PC-3 (cell line): ENCODE results near the gene BCLAF3. TPM values are rescaled to one million over a fixed set of nuclear protein-coding genes. Genes with fewer than 3 reads are reported as not detected.

Experiments used
- ATAC-seq: fragments of 200-7000 bp; cut with Tn5 transposase; 2 replicates; pipeline ENCODE4 v1.9.1; 2020; ENCODE audit warnings: mild to moderate bottlenecking, moderate library complexity
- BruUV-seq: library from RNA; stranded (reverse); fragments of 400-500 nt; replicated peaks from 2 replicates; lab custom pipeline; 2021; lab: Mats Ljungman, UMichigan
- CTCF ChIA-PET: fragments of 300-600 bp; sonication (Branson Sonifier 250); formaldehyde crosslinking; loops from one replicate; lab custom pipeline; 2022; ENCODE audit warnings: antibody characterized with exemption; lab: Charles Lee
- POLR2A ChIA-PET: fragments of 300-600 bp; sonication (Branson Sonifier 250); formaldehyde crosslinking; loops from one replicate; lab custom pipeline; 2022; ENCODE audit warnings: antibody characterized with exemption; ENCODE audit not compliant: unreplicated experiment; lab: Charles Lee
- DNase-seq: peaks from one replicate; pipeline ENCODE4 v3.0.0-alpha.2; 2015
- H2AFZ ChIP-seq: fragments of 300-600 bp; sonication (generic); 2 replicates; pipeline ENCODE4 v1.6.0; 2016; ENCODE audit warnings: antibody characterized with exemption, low read length
- H3F3A ChIP-seq: fragments of 300-600 bp; sonication (generic); one replicate; pipeline ENCODE4 v1.6.0; 2017; ENCODE audit warnings: antibody characterized with exemption, low read length, control low read depth, mild to moderate bottlenecking; ENCODE audit not compliant: unreplicated experiment
- H3K27ac ChIP-seq: fragments of 300-600 bp; sonication (generic); 2 replicates; pipeline ENCODE4 v1.5.1; 2016; ENCODE audit warnings: mild to moderate bottlenecking, low read length
- H3K27me3 ChIP-seq: fragments of 300-600 bp; sonication (generic); 2 replicates; pipeline ENCODE4 v1.6.1; 2016; ENCODE audit warnings: low read length, mixed read lengths
- H3K36me3 ChIP-seq: fragments of 300-600 bp; sonication (generic); 2 replicates; pipeline ENCODE4 v1.6.1; 2016; ENCODE audit warnings: low read depth, mixed run types, low read length, mixed read lengths
- H3K4me1 ChIP-seq: fragments of 300-600 bp; sonication (generic); 2 replicates; pipeline ENCODE4 v1.5.1; 2016; ENCODE audit warnings: low read length; ENCODE audit not compliant: insufficient read depth
- H3K4me2 ChIP-seq: fragments of 300-600 bp; sonication (generic); 2 replicates; pipeline ENCODE4 v1.6.0; 2016; ENCODE audit warnings: low read length
- H3K4me3 ChIP-seq: fragments of 300-600 bp; sonication (generic); 2 replicates; pipeline ENCODE4 v1.5.1; 2016; ENCODE audit warnings: mild to moderate bottlenecking, low read length, mixed read lengths
- H3K79me2 ChIP-seq: fragments of 300-600 bp; sonication (generic); 2 replicates; pipeline ENCODE4 v1.6.1; 2017; ENCODE audit warnings: low read length, mixed read lengths
- H3K9ac ChIP-seq: fragments of 300-600 bp; sonication (generic); 2 replicates; pipeline ENCODE4 v1.6.0; 2016; ENCODE audit warnings: mild to moderate bottlenecking, low read length
- H3K9me2 ChIP-seq: fragments of 300-600 bp; sonication (generic); replicated peaks from 2 replicates; pipeline ENCODE4 v1.6.1; 2016; ENCODE audit warnings: mixed run types, low read length, mixed read lengths
- H3K9me3 ChIP-seq: fragments of 300-600 bp; sonication (generic); 2 replicates; pipeline ENCODE4 v1.6.1; 2016; ENCODE audit warnings: low read length, mixed read lengths
- H4K20me1 ChIP-seq: fragments of 300-600 bp; sonication (generic); 2 replicates; pipeline ENCODE4 v1.6.1; 2016; ENCODE audit warnings: low read length, mixed read lengths
- EZH2 ChIP-seq: fragments of 300-600 bp; sonication (generic); IDR thresholded peaks from one replicate; pipeline ENCODE4 v1.6.1; 2017; ENCODE audit warnings: antibody characterized with exemption, mild to moderate bottlenecking, low read length; ENCODE audit not compliant: unreplicated experiment
- EZH2phosphoT487 ChIP-seq: fragments of 300-600 bp; sonication (generic); IDR thresholded peaks from 2 replicates; pipeline ENCODE4 v1.6.1; 2018; ENCODE audit warnings: mild to moderate bottlenecking, antibody characterized with exemption, low read length, borderline replicate concordance
- intact Hi-C: fragments of 100-400 bp; cut with micrococcal nuclease; formaldehyde crosslinking; loops from 2 replicates; pipeline ENCODE4 v1.9.0; 2023
- total RNA-seq: library from RNA; depleted of rRNA; stranded (reverse); fragments of >200 nt; gene quantifications from 2 replicates; pipeline ENCODE4 v1.2.3, GENCODE V29; 2014
- TF ChIP-seq, protein P1 (sequence below): fragments of 300-600 bp; sonication (generic); conservative IDR thresholded peaks from 2 replicates; pipeline ENCODE4 v1.5.1; 2017; ENCODE audit warnings: antibody characterized with exemption, low read depth, mild to moderate bottlenecking, low read length

BCLAF3 gene
- total RNA-seq, 1 experiment from 2014 or later: 6.9 TPM

DNA sequence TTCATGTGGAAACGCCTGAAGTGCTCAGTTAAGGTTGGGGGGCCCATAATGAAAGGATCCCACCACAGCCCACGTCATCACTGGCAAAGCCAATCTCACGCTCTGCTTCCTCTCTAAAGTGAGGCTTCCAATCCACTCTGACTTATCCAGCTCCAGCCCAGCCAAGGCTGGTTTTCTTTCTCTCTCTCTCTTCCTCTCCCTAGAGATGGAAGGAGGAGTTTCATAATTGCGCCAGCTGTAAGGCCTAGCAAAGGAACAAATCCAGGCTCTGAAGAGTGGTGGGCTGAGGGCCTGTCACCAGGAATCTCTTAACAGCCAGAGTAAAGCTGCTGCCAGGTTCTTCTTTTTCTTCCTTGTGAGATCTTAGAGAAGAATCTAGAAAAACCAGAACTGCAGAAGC lies 20.7 kb upstream of the BCLAF3 start:
- H3F3A ChIP-seq: no peaks in the 10 kb centered on the region
- CTCF ChIA-PET: no interaction called here
- H3K9me2 ChIP-seq: no peaks in the 10 kb centered on the region
- no peak overlapping the region for H3K4me3 ChIP-seq
- intact Hi-C loops: no loop called here
- no peak overlapping the region for H3K27ac ChIP-seq
- DNase-seq: no peak
- no peak overlapping the region for H2AFZ ChIP-seq
- no peaks in the 10 kb centered on the region for H3K27me3 ChIP-seq
- H3K4me2 ChIP-seq: no peak overlapping the region
- H3K9ac ChIP-seq: no peak overlapping the region
- POLR2A ChIA-PET: no interaction called here
- TF ChIP-seq EZH2phosphoT487: no peak
- no peak for TF ChIP-seq EZH2
- TF ChIP-seq, protein P1, sequence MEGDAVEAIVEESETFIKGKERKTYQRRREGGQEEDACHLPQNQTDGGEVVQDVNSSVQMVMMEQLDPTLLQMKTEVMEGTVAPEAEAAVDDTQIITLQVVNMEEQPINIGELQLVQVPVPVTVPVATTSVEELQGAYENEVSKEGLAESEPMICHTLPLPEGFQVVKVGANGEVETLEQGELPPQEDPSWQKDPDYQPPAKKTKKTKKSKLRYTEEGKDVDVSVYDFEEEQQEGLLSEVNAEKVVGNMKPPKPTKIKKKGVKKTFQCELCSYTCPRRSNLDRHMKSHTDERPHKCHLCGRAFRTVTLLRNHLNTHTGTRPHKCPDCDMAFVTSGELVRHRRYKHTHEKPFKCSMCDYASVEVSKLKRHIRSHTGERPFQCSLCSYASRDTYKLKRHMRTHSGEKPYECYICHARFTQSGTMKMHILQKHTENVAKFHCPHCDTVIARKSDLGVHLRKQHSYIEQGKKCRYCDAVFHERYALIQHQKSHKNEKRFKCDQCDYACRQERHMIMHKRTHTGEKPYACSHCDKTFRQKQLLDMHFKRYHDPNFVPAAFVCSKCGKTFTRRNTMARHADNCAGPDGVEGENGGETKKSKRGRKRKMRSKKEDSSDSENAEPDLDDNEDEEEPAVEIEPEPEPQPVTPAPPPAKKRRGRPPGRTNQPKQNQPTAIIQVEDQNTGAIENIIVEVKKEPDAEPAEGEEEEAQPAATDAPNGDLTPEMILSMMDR: no peak
- no peaks in the 10 kb centered on the region for H3K4me1 ChIP-seq
- no TSS peak for BruUV-seq
- no peaks in the 10 kb centered on the region for H4K20me1 ChIP-seq
- no peaks in the 10 kb centered on the region for H3K9me3 ChIP-seq
- no peak for ATAC-seq
- H3K36me3 ChIP-seq: no peaks in the 10 kb centered on the region
- H3K79me2 ChIP-seq: no peaks in the 10 kb centered on the region

DNA sequence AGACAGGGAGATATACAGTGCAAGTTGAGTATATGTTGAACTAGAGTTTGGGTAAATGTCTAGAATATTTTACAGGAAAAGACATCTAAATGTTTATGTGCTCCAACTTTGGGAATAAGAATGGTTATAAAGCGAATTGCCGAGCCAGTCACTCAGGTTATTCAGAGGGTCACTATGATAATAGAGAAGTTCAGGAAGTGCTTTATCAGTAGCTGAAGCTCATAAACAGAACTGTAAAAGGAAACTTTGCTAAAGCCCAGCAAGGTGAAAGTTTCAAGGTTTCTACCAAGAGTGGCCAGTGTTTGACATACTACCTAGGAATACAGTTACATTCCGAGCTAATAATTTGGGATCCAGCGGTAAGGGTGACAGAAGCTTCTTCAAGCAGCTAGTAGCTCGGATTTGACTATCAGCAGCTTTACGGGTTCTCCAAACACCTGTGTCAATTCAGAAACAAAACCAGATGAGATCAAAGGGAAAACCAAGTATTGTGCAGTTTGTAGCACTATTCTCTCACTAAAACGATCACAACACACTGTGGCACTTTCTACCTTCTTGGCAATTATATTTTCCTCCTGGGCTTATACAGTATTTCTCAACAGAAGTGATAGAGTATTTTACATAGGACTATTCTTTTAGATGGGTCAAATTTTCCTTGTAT lies 17.2 kb upstream of the BCLAF3 start:
- Histone ChIP-seq H3K4me2 (no peak overlapping the region), H2AFZ (no peak overlapping the region), H3K36me3 (no peaks in the 10 kb centered on the region), H3K4me3 (no peak overlapping the region), H3K9ac (no peak overlapping the region), H3K4me1 (no peaks in the 10 kb centered on the region), H3K9me2 (no peaks in the 10 kb centered on the region), H3K9me3 (no peaks in the 10 kb centered on the region), H3F3A (no peaks in the 10 kb centered on the region), H3K27ac (no peak overlapping the region), H3K79me2 (no peaks in the 10 kb centered on the region), H3K27me3 (no peaks in the 10 kb centered on the region), H4K20me1 (no peaks in the 10 kb centered on the region)
- DNase-seq: no peak
- intact Hi-C loops: no loop called here
- CTCF ChIA-PET: no interaction called here
- TF ChIP-seq EZH2phosphoT487 (no peak), EZH2 (no peak)
- TF ChIP-seq, protein P1: no peak
- BruUV-seq: no TSS peak
- no peak for ATAC-seq
- POLR2A ChIA-PET: no interaction called here

DNA sequence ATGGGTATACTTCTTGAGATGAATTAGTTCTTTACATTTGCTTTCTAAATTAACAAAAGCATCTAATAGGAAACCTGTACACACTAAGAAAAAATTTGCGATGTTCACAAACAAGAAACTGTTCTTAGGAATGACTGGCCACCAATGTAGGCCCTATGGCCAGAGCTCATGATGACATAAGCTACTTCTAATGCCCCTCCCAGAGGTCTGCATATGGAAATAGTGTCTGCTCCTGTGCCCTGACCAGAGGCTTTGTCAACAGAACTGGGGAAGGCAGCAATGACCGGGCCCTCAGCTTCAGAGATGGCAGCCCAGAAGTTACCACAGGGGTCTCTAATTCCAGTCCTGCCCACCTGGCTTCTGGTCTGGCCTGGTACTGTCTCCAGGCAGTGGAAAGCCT lies 15.0 kb upstream of the BCLAF3 start:
- POLR2A ChIA-PET: no interaction called here
- intact Hi-C loops: no loop called here
- no peaks in the 10 kb centered on the region for H4K20me1 ChIP-seq

More for the DNA sequence above, 15.0 kb upstream of the BCLAF3 start:
- no peaks in the 10 kb centered on the region for H3K79me2 ChIP-seq
- TF ChIP-seq, protein P1: no peak
- TF ChIP-seq EZH2: no peak
- TF ChIP-seq EZH2phosphoT487: no peak
- no peak overlapping the region for H3K27ac ChIP-seq
- H3K27me3 ChIP-seq: no peaks in the 10 kb centered on the region
- H3K9ac ChIP-seq: no peak overlapping the region
- H3K4me3 ChIP-seq: no peak overlapping the region
- no peak overlapping the region for H3K4me2 ChIP-seq
- H3K9me3 ChIP-seq: no peaks in the 10 kb centered on the region
- ATAC-seq (no peak), DNase-seq (no peak)
- no peaks in the 10 kb centered on the region for H3F3A ChIP-seq
- no peaks in the 10 kb centered on the region for H3K36me3 ChIP-seq
- no peaks in the 10 kb centered on the region for H3K4me1 ChIP-seq
- CTCF ChIA-PET: no interaction called here
- no peak overlapping the region for H2AFZ ChIP-seq
- no TSS peak for BruUV-seq
- no peaks in the 10 kb centered on the region for H3K9me2 ChIP-seq
